Neural cell (in vitro differentiated cells): ENCODE measurements around the gene ZNF316. TPM values are rescaled to one million over a fixed set of nuclear protein-coding genes. Genes with fewer than 3 reads are reported as not detected.

ENCODE experiments used
- H2AFZ ChIP-seq: fragments of 200-600, 300-800 bp; sonication (generic), shearing (Covaris generic); 2 replicates; pipeline ENCODE4 v1.6.0; 2014; ENCODE audit warnings: low read depth, mild to moderate bottlenecking, antibody characterized with exemption, low read length, moderate library complexity
- H3F3A ChIP-seq: fragments of 200-600 bp; shearing (Covaris generic); 2 replicates; pipeline ENCODE4 v1.6.1; 2016; ENCODE audit warnings: mild to moderate bottlenecking, moderate library complexity, mixed read lengths, antibody characterized with exemption, low read length; ENCODE audit not compliant: insufficient read depth, poor library complexity, severe bottlenecking
- H3K27ac ChIP-seq: fragments of 200-600, 300-800 bp; sonication (generic), shearing (Covaris generic); 2 replicates; pipeline ENCODE4 v1.5.1; 2014; ENCODE audit warnings: mild to moderate bottlenecking, low read length, moderate library complexity
- H3K27me3 ChIP-seq: fragments of 300-800, 200-600 bp; sonication (generic), shearing (Covaris generic); 2 replicates; pipeline ENCODE4 v1.6.0; 2014; ENCODE audit warnings: mild to moderate bottlenecking, low read depth, low read length, moderate library complexity; ENCODE audit not compliant: insufficient read depth
- H3K36me3 ChIP-seq: fragments of 300-800, 200-600 bp; sonication (generic), shearing (Covaris generic); 2 replicates; pipeline ENCODE4 v1.5.1; 2014; ENCODE audit warnings: mild to moderate bottlenecking, antibody characterized with exemption, low read length, moderate library complexity; ENCODE audit not compliant: insufficient read depth
- H3K4me2 ChIP-seq: fragments of 300-800, 200-600 bp; sonication (generic), shearing (Covaris generic); 2 replicates; pipeline ENCODE4 v1.6.0; 2014; ENCODE audit warnings: mild to moderate bottlenecking, low read length
- H3K4me3 ChIP-seq: fragments of 300-800, 200-600 bp; sonication (generic), shearing (Covaris generic); 2 replicates; pipeline ENCODE4 v1.5.1; 2014; ENCODE audit warnings: mild to moderate bottlenecking, low read length, moderate library complexity
- H3K79me2 ChIP-seq: fragments of 200-600 bp; shearing (Covaris generic); replicated peaks from 2 replicates; pipeline ENCODE4 v1.6.0; 2014; ENCODE audit warnings: mild to moderate bottlenecking, low read length, moderate library complexity; ENCODE audit not compliant: insufficient read depth
- H3K9ac ChIP-seq: fragments of 300-800, 200-600 bp; sonication (generic), shearing (Covaris generic); 2 replicates; pipeline ENCODE4 v1.6.1; 2016; ENCODE audit warnings: mild to moderate bottlenecking, low read length, mixed read lengths
- H3K9me2 ChIP-seq: fragments of 200-600 bp; shearing (Covaris generic); 2 replicates; pipeline ENCODE4 v1.6.1; 2016; ENCODE audit warnings: mild to moderate bottlenecking, low read length, mixed read lengths; ENCODE audit not compliant: insufficient read depth
- H3K9me3 ChIP-seq: fragments of 200-600, 300-800 bp; sonication (generic), shearing (Covaris generic); 2 replicates; pipeline ENCODE4 v1.6.1; 2016; ENCODE audit warnings: mild to moderate bottlenecking, mixed run types, low read length, moderate library complexity, mixed read lengths
- H4K20me1 ChIP-seq: fragments of 200-600 bp; shearing (Covaris generic); 2 replicates; pipeline ENCODE4 v1.6.1; 2016; ENCODE audit warnings: mild to moderate bottlenecking, mixed run types; ENCODE audit not compliant: insufficient read depth
- CTCF ChIP-seq: fragments of 450-650 bp; IDR thresholded peaks from 2 replicates; pipeline ENCODE4 v1.5.1; 2014; ENCODE audit warnings: antibody characterized with exemption, mild to moderate bottlenecking, moderate library complexity; ENCODE audit not compliant: poor library complexity, severe bottlenecking
- EP300 ChIP-seq: fragments of 450-650 bp; conservative IDR thresholded peaks from 2 replicates; pipeline ENCODE4 v1.6.1; 2014; ENCODE audit warnings: antibody characterized with exemption, mild to moderate bottlenecking, moderate library complexity; ENCODE audit not compliant: poor library complexity, severe bottlenecking
- EZH2 ChIP-seq: fragments of 200-600, 300-800 bp; shearing (Covaris generic), sonication (generic); IDR thresholded peaks from 2 replicates; pipeline ENCODE4 v1.6.1; 2014; ENCODE audit warnings: antibody characterized with exemption, low read length, borderline replicate concordance, mild to moderate bottlenecking; ENCODE audit not compliant: insufficient read depth, poor library complexity, severe bottlenecking
- MXI1 ChIP-seq: fragments of 450-650 bp; conservative IDR thresholded peaks from 2 replicates; pipeline ENCODE4 v1.6.1; 2014; ENCODE audit warnings: antibody characterized with exemption, mild to moderate bottlenecking; ENCODE audit not compliant: poor library complexity, severe bottlenecking
- POLR2AphosphoS5 ChIP-seq: IDR thresholded peaks from 2 replicates; pipeline ENCODE4 v1.6.1; 2012
- RAD21 ChIP-seq: fragments of 450-650 bp; conservative IDR thresholded peaks from 2 replicates; pipeline ENCODE4 v1.6.1; 2014; ENCODE audit warnings: antibody characterized with exemption, mild to moderate bottlenecking, moderate library complexity
- REST ChIP-seq: IDR thresholded peaks from 2 replicates; pipeline ENCODE4 v1.6.1; 2012; ENCODE audit warnings: borderline replicate concordance
- SMC3 ChIP-seq: fragments of 450-650 bp; conservative IDR thresholded peaks from 2 replicates; pipeline ENCODE4 v1.6.1; 2014; ENCODE audit warnings: antibody characterized with exemption, mild to moderate bottlenecking, moderate library complexity; ENCODE audit not compliant: poor library complexity
- TAF1 ChIP-seq: IDR thresholded peaks from 2 replicates; pipeline ENCODE4 v1.6.1; 2012; ENCODE audit warnings: low read depth
- polyA plus RNA-seq: library from polyadenylated mRNA; depleted of rRNA; stranded (reverse); fragments of >200 nt; gene quantifications from 2 replicates; pipeline ENCODE4 v1.2.3, GENCODE V29; 2014

ZNF316 gene
- polyA plus RNA-seq, 1 donor from 2014 or later, result 22.2 TPM

GRCh38 chr7:6653071-6654003 is 16.2 kb downstream of the ZNF316 start:
- Histone ChIP-seq H2AFZ (no peak overlapping the region), H3K4me3 (no peak overlapping the region), H3F3A (no peaks in the 10 kb centered on the region), H4K20me1 (no peaks in the 10 kb centered on the region), H3K27ac (no peak overlapping the region), H3K4me2 (no peak overlapping the region), H3K9me3 (peaks cover 9% of the 10 kb centered on the region), H3K79me2 (no peaks in the 10 kb centered on the region), H3K9ac (no peak overlapping the region), H3K27me3 (no peaks in the 10 kb centered on the region), H3K9me2 (no peaks in the 10 kb centered on the region), H3K36me3 (peaks cover 29% of the 10 kb centered on the region)
- TF ChIP-seq POLR2AphosphoS5, result no peak
- TF ChIP-seq TAF1, result no peak
- no peak for TF ChIP-seq EZH2
- no peak for TF ChIP-seq MXI1
- no peak for TF ChIP-seq EP300
- no peak for TF ChIP-seq SMC3
- TF ChIP-seq CTCF, result no peak
- no peak for TF ChIP-seq RAD21
- no peak for TF ChIP-seq REST

- Histone ChIP-seq H3K9me2 (no peaks in the 10 kb centered on the region), H3K27me3 (no peaks in the 10 kb centered on the region), H3K4me2 (no peak overlapping the region), H4K20me1 (no peaks in the 10 kb centered on the region), H3K9ac (no peak overlapping the region), H3K4me3 (no peak overlapping the region), H3K27ac (no peak overlapping the region), H3F3A (no peaks in the 10 kb centered on the region), H2AFZ (no peak overlapping the region), H3K36me3 (peaks cover 29% of the 10 kb centered on the region), H3K79me2 (no peaks in the 10 kb centered on the region), H3K9me3 (peaks cover 9% of the 10 kb centered on the region)
- TF ChIP-seq SMC3, result no peak
- no peak for TF ChIP-seq REST
- TF ChIP-seq EP300, result no peak
- TF ChIP-seq EZH2, result no peak
- no peak for TF ChIP-seq CTCF
- TF ChIP-seq TAF1, result no peak
- no peak for TF ChIP-seq MXI1
These were observed 17.2 kb downstream of the ZNF316 start for GRCh38 chr7:6654113-6654841.
